HUES6 (cell line): ENCODE data around the gene NOS1AP.
"Not testable (repeated sequence)": the region's sequence is repeated elsewhere in the genome, so short reads cannot be mapped to it uniquely, and the experiment has no call there.

ENCODE experiments used
- H3K27ac ChIP-seq: 2 replicates; pipeline ENCODE4 v1.7.0; 2013; ENCODE audit warnings: low read depth, mild to moderate bottlenecking, low read length, inconsistent platforms
- H3K27me3 ChIP-seq: 2 replicates; pipeline ENCODE4 v1.6.1; 2013; ENCODE audit warnings: low read length; ENCODE audit not compliant: control insufficient read depth, insufficient read depth
- H3K36me3 ChIP-seq: 2 replicates; pipeline ENCODE4 v1.6.1; 2013; ENCODE audit warnings: low read length; ENCODE audit not compliant: control insufficient read depth, insufficient read depth
- H3K4me1 ChIP-seq: 2 replicates; pipeline ENCODE4 v1.6.1; 2013; ENCODE audit warnings: low read length; ENCODE audit not compliant: control insufficient read depth, insufficient read depth
- H3K4me3 ChIP-seq: 2 replicates; pipeline ENCODE4 v1.5.1; 2013; ENCODE audit warnings: low read depth, low read length
- H3K9ac ChIP-seq: one replicate; pipeline ENCODE4 v1.6.1; 2013; ENCODE audit warnings: mild to moderate bottlenecking, low read length
- H3K9me3 ChIP-seq: 2 replicates; pipeline ENCODE4 v1.6.1; 2013; ENCODE audit warnings: low read depth, low read length; ENCODE audit not compliant: control insufficient read depth, insufficient read depth

NOS1AP gene

GRCh38 chr1:162406811-162407210 lies 337.3 kb downstream of the NOS1AP start:
- H3K27ac ChIP-seq, result no peak overlapping the region
- H3K9ac ChIP-seq, result no peak overlapping the region
- no peak overlapping the region for H3K4me3 ChIP-seq
- H3K27me3 ChIP-seq, result no peaks in the 10 kb centered on the region
- no peaks in the 10 kb centered on the region for H3K4me1 ChIP-seq
- H3K9me3 ChIP-seq, result no peaks in the 10 kb centered on the region
- no peaks in the 10 kb centered on the region for H3K36me3 ChIP-seq

- no peak overlapping the region for H3K4me3 ChIP-seq
- H3K9ac ChIP-seq, result no peak overlapping the region
- H3K4me1 ChIP-seq, result no peaks in the 10 kb centered on the region
- H3K9me3 ChIP-seq, result no peaks in the 10 kb centered on the region
- no peak overlapping the region for H3K27ac ChIP-seq
- H3K27me3 ChIP-seq, result no peaks in the 10 kb centered on the region
- no peaks in the 10 kb centered on the region for H3K36me3 ChIP-seq
Measured at GRCh38 chr1:162407539-162407938, 338.0 kb downstream of the NOS1AP start.

DNA sequence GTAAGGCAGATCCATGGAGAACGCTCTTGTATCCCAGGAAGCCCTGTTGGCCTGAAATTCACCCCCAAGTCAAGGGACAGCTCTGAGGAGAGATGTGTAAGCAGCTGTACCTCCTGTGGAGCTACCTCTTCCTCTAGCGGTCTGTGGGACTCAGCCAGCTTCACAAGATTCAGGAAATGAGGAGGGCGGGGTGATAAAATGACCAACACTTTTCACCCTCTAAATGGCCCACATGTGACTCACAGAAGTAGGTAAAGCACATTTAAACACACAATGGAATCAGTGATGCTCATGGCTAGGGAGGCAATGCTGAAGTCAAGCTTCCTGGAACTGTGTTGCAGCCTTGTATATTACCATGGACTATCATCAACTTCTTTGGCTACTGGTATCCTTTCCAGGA lies 342.5 kb downstream of the NOS1AP start, which contains the start of gene SH2D1B:
SH2D1B (minus strand) TSS at position 135 of the 400 bp plus-strand sequence; CDS start at position 15, 120 bp downstream.
- H3K36me3 ChIP-seq, result no peaks in the 10 kb centered on the region
- no peaks in the 10 kb centered on the region; the same call in 1 of the 2 replicates for H3K9me3 ChIP-seq
- no peak within 1 kb of the TSS for H3K27ac ChIP-seq
- H3K4me1 ChIP-seq, result no peaks in the 10 kb centered on the region
- no peaks in the 10 kb centered on the region for H3K27me3 ChIP-seq
- H3K9ac ChIP-seq, result no peak within 1 kb of the TSS
- no peak within 1 kb of the TSS for H3K4me3 ChIP-seq

DNA sequence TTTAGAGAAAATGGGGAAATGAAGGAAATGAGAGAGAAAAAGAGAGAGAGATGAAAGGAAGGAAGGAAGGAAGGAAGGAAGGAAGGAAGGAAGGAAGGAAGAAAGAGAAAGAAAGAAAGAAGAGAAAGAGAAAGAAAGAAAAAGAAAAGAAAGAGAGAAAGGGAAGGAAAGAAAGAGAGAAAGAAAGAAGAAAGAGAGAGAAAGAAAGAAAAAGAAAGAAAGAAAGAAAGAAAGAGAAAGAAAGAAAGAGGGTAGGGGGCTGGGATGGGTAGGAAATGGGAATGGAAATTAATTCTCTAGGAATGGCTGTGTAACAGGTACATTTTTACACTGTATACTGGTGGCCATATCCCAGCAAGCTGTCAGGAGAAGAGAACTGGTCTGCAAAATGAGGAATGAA lies 346.7 kb downstream of the NOS1AP start:
- Histone ChIP-seq H3K4me1 (no peaks in the 10 kb centered on the region), H3K27ac (no peak overlapping the region), H3K36me3 (no peaks in the 10 kb centered on the region), H3K4me3 (no peak overlapping the region), H3K9me3 (no peaks in the 10 kb centered on the region; the same call in 1 of the 2 replicates), H3K27me3 (no peaks in the 10 kb centered on the region), H3K9ac (no peak overlapping the region)

GRCh38 chr1:162416909-162417308 lies 347.4 kb downstream of the NOS1AP start:
- Histone ChIP-seq H3K27ac (no peak overlapping the region), H3K9ac (no peak overlapping the region), H3K4me3 (no peak overlapping the region), H3K27me3 (no peaks in the 10 kb centered on the region), H3K9me3 (no peaks in the 10 kb centered on the region; the same call in 1 of the 2 replicates), H3K36me3 (no peaks in the 10 kb centered on the region), H3K4me1 (no peaks in the 10 kb centered on the region)

GRCh38 chr1:162417650-162418049 lies 348.2 kb downstream of the NOS1AP start:
- Histone ChIP-seq H3K9ac (no peak overlapping the region), H3K4me3 (no peak overlapping the region), H3K9me3 (no peaks in the 10 kb centered on the region; the same call in 1 of the 2 replicates), H3K27me3 (no peaks in the 10 kb centered on the region), H3K27ac (no peak overlapping the region), H3K4me1 (no peaks in the 10 kb centered on the region), H3K36me3 (no peaks in the 10 kb centered on the region)

- not testable (repeated sequence) for H3K27me3 ChIP-seq, H3K4me1 ChIP-seq, H3K27ac ChIP-seq, H3K36me3 ChIP-seq, H3K9me3 ChIP-seq, H3K4me3 ChIP-seq, H3K9ac ChIP-seq
Measured at GRCh38 chr1:162418584-162418983, 349.1 kb downstream of the NOS1AP start.

GRCh38 chr1:162419450-162419931 lies 350.0 kb downstream of the NOS1AP start:
- H3K27me3 ChIP-seq, H3K4me1 ChIP-seq, H3K9ac ChIP-seq, H3K4me3 ChIP-seq, H3K9me3 ChIP-seq, H3K36me3 ChIP-seq, H3K27ac ChIP-seq: not testable (repeated sequence)
